Skeletal muscle tissue (tissue), 4 donors: ENCODE measurements around the gene UQCRH. TPM values are rescaled to one million over a fixed set of nuclear protein-coding genes. Genes with fewer than 3 reads are reported as not detected.
"Not testable (repeated sequence)": the region's sequence is repeated elsewhere in the genome, so short reads cannot be mapped to it uniquely, and the experiment has no call there.

Experiments
- H3K27ac ChIP-seq: one replicate; pipeline ENCODE4 v1.7.0; 2013; ENCODE audit warnings: mild to moderate bottlenecking, low read depth, low read length, inconsistent platforms
- H3K27me3 ChIP-seq, 3 donors: one replicate each; pipeline ENCODE4 v1.7.0; 2013; ENCODE audit warnings: low read length in 3 of 3; ENCODE audit not compliant: control insufficient read depth in 3 of 3, insufficient read depth in 3 of 3
- H3K36me3 ChIP-seq, 3 donors: one replicate each; pipeline ENCODE4 v1.7.0; 2013; ENCODE audit warnings: low read length in 3 of 3; ENCODE audit not compliant: control insufficient read depth in 3 of 3, insufficient read depth in 3 of 3
- H3K4me1 ChIP-seq, 3 donors: one replicate each; pipeline ENCODE4 v1.7.0; 2013; ENCODE audit warnings: low read length in 3 of 3, mild to moderate bottlenecking in 3 of 3; ENCODE audit not compliant: control insufficient read depth in 3 of 3, insufficient read depth in 3 of 3
- H3K4me3 ChIP-seq, 3 donors: one replicate each; pipeline ENCODE4 v1.7.0; 2013; ENCODE audit warnings: low read length in 3 of 3
- H3K9ac ChIP-seq, 3 donors: one replicate each; pipeline ENCODE4 v1.7.0; 2013; ENCODE audit warnings: low read length in 3 of 3, mild to moderate bottlenecking in 3 of 3, moderate library complexity in 2 of 3, low read depth in 1 of 3
- H3K9me3 ChIP-seq, 3 donors: one replicate each; pipeline ENCODE4 v1.7.0; 2013; ENCODE audit warnings: low read length in 3 of 3; ENCODE audit not compliant: control insufficient read depth in 3 of 3
- total RNA-seq: library from RNA; depleted of rRNA; stranded (reverse); fragments of >200 nt; gene quantifications from one replicate; pipeline ENCODE4 v1.2.3, GENCODE V29; 2014
- donor health status: Osteomylitis.

UQCRH gene
- total RNA-seq, 1 donor from 2014 or later = 480 TPM

DNA sequence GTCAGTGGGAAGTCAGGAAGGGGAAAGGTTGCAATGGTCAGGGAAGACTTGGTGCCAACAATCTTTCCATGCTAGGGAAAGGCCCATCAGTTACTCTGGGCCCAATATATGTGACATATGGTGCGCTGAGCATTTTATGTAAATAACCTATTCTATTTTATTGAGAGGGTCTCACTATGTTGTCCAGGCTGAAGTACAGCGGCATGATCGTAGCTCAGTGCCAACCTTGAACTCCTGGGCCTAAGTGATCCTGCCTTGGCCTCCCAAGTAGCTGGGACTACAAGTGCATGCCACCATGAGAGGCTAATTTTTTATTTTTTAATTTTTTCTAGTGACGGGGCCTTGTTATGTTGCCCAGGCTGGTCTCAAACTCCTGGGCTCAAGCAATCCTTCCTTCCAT is 6.8 kb downstream of the UQCRH start:
- no peak overlapping the region for H3K9ac ChIP-seq
- peaks cover 6 to 19% (median 8%) of the 10 kb centered on the region in 3 donors for H3K4me1 ChIP-seq
- peaks cover 39 to 40% (median 40%) of the 10 kb centered on the region in 3 donors for H3K36me3 ChIP-seq
- H3K27ac ChIP-seq = no peak overlapping the region
- no peaks in the 10 kb centered on the region for H3K27me3 ChIP-seq
- no peaks in the 10 kb centered on the region for H3K9me3 ChIP-seq
- H3K4me3 ChIP-seq = no peak overlapping the region

DNA sequence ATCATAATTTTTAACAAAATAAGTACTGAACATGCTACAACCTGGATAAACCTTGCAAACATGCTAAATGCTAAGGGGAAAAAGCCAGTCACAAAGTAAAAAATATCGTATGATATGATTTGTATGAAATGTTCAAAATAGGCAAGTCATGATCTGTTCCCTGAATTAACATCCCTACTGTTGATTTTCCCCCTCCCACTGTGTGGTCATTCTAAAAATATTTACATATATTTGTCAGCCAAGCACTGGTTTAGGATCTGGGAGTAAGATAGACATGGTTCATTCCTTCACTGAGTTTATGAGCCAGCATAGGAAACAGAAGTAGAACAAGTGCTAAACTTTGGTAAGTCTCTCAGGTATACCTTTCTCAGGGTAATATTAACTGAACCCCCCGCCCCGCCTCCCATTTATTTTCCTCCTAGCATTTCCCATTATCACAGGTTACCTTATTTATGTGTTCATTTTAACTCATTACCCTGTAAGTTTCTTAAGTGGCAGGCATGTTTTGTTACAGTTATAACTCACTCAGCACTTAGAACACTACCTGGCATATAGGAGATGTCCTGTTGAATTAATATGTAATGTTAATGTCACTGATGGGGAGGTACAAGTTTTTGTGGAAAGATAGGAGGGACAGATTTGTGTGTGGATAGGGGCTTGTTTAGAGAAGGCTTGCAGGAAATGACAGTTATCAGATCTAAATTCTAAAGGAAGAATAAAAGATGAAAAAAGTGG is 12.3 kb downstream of the UQCRH start:
- Histone ChIP-seq H3K27me3 (no peaks in the 10 kb centered on the region), H3K4me3 (no peak overlapping the region), H3K9ac (no peak overlapping the region), H3K36me3 (peaks cover 32 to 39% (median 37%) of the 10 kb centered on the region in 3 donors), H3K27ac (no peak overlapping the region), H3K4me1 (no peaks in the 10 kb centered on the region), H3K9me3 (no peaks in the 10 kb centered on the region)

DNA sequence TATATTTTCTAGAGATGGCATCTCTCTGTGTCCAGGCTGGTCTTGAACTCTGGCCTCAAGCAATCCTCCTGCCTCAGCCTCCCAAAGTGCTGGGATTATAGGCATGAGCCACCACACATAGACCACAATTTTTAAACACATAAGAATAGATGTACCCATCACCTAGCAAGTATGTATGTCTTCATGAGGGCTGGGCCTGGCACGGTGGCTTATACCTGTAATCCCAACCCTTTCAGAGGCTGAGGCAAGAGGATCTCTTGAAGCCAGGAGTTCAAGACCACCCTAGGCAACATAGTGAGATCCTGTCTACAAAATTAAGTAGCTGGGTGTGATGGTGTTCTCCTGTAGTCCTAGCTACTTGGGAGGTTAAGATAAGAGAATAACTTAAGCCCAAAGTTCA is 13.8 kb downstream of the UQCRH start:
- no peak overlapping the region for H3K9ac ChIP-seq
- no peaks in the 10 kb centered on the region for H3K9me3 ChIP-seq
- peaks cover 27 to 32% (median 31%) of the 10 kb centered on the region in 3 donors for H3K36me3 ChIP-seq
- no peaks in the 10 kb centered on the region for H3K27me3 ChIP-seq
- H3K4me3 ChIP-seq = no peak overlapping the region
- H3K4me1 ChIP-seq = no peaks in the 10 kb centered on the region
- H3K27ac ChIP-seq = no peak overlapping the region

DNA sequence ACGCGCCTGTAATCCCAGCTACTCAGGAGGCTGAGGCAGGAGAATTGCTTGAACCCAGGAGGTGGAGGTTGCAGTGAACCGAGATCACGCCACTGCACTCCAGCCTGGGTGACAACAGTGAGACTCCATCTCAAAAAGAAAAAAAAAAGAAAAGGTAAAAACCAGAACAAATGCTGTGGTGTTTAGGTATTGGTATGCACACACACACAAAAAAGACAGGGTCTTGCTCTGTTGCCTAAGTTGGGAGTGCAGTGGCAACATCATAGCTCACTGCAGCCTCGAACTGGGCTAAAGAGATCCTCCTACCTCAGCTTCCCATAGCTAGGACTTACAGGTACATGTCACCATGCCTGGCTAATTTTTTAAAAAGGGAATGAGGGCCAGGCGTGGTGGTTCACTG is 15.8 kb downstream of the UQCRH start:
- H3K36me3 ChIP-seq = peaks cover 12 to 20% (median 20%) of the 10 kb centered on the region in 3 donors
- H3K27me3 ChIP-seq, H3K4me1 ChIP-seq, H3K27ac ChIP-seq, H3K9ac ChIP-seq, H3K4me3 ChIP-seq, H3K9me3 ChIP-seq: not testable (repeated sequence)

DNA sequence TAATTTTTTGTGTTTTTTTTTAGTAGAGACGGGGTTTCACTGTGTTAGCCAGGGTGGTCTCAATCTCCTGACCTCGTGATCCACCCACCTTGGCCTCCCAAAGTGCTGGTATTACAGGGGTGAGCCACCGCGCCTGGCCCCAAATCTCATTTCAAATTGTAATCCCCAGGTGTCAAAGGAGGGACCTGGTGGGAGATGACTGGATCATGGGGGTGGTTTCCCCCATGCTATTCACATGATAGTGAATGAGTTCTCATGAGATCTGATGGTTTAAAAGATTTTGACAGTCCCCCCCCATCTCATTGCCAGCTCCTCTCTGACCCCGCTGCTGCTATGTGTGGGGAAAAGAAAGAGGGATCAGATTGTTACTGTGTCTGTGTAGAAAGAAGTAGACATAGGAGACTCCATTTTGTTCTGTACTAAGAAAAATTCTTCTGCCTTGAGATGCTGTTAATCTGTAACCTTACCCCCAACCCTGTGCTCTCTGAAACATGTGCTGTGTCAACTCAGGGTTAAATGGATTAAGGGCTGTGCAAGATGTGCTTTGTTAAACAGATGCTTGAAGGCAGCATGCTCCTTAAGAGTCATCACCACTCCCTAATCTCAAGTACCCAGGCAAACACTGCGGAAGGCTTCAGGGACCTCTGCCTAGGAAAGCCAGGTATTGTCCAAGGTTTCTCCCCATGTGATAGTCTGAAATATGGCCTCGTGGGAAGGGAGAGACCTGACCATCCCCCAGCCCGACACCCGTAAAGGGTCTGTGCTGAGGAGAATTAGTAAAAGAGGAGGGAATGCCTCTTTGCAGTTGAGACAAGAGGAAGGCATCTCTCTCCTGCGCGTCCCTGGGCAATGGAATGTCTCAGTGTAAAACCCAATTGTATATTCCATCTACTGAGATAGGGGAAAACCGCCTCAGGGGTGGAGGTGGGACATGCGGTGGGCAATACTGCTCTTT is 16.7 kb downstream of the UQCRH start:
- H3K4me3 ChIP-seq, H3K9ac ChIP-seq, H3K4me1 ChIP-seq, H3K9me3 ChIP-seq, H3K27ac ChIP-seq, H3K27me3 ChIP-seq: not testable (repeated sequence)
- H3K36me3 ChIP-seq = peaks cover 7 to 16% (median 13%) of the 10 kb centered on the region in 3 donors

DNA sequence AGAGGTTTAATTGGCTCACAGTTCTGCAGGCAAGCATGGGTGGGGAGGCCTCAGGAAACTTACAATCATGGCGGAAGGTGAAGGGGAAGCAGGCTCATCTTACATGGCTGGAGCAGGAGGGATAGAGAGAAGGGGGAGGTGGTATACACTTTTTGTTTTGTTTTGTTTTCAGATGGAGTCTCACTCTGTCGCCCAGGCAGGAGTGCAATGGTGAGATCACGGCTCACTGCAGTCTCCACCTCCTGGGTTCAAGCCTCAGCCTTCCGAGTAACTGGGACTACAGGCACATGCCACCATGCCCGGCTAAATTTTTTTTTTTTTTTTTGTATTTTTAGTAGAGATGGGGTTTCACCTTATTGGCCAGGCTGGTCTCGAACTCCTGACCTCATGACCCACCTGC is 18.7 kb downstream of the UQCRH start:
- H3K4me1 ChIP-seq, H3K27ac ChIP-seq, H3K27me3 ChIP-seq, H3K4me3 ChIP-seq, H3K36me3 ChIP-seq, H3K9me3 ChIP-seq, H3K9ac ChIP-seq: not testable (repeated sequence)

DNA sequence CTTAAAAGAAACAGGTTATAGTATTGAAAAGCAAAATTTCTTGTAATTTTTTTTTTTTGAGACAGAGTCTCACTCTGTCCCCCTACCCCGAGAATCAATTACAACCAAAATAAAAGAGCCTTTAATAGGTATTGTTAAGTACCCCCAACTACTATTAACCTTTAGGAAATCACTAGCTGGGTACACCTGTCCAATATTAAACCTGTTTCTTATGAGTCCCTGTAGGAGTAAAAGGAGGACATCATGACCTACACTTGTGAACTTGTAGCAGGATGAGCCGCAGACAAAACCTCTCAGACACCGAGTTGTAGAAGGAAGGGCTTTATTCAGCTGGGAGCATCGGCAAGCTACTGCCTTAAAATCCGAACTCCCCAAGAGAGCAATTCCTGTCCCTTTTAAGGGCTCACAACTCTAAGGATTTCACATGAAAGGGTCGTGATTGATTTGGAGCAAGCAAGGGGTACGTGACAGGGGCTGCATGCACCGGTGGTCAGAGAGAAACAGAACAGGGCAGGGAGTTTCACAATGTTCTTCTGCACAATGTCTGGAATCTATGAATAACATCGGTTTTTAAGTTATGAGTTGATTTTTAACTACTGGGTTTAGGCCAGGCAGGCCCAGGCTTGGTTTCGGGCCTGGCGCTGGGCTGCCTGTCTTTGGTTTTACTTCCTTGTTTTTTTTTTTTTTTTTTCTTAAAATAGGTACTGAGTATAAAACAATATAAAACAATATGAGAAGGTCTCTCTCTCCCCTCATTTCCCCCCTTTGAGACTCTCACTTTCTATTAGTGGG is 22.0 kb downstream of the UQCRH start:
- not testable (repeated sequence) for H3K4me3 ChIP-seq, H3K36me3 ChIP-seq, H3K27ac ChIP-seq, H3K9me3 ChIP-seq, H3K9ac ChIP-seq, H3K4me1 ChIP-seq, H3K27me3 ChIP-seq

DNA sequence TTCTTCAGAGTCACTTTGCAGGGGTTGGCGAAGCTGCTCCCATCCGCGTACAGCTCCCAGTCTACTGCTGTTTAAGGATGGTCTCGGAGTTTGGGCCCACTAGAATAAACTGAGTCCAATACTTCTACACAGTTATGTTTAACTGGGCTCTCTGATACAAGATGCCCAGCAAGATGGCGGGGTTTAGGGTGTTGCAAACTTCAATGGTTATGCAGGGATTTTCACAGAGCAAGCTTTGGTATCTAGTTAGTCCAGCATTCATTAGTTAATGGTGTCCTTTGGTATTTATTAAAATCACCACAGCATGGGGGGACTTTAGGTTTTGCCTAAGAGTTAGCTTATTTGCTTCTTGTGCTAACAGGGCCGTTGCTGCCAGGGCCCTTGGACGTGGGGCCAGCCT is 24.7 kb downstream of the UQCRH start:
- H3K9me3 ChIP-seq, H3K36me3 ChIP-seq, H3K9ac ChIP-seq, H3K4me3 ChIP-seq, H3K27ac ChIP-seq, H3K4me1 ChIP-seq, H3K27me3 ChIP-seq: not testable (repeated sequence)

DNA sequence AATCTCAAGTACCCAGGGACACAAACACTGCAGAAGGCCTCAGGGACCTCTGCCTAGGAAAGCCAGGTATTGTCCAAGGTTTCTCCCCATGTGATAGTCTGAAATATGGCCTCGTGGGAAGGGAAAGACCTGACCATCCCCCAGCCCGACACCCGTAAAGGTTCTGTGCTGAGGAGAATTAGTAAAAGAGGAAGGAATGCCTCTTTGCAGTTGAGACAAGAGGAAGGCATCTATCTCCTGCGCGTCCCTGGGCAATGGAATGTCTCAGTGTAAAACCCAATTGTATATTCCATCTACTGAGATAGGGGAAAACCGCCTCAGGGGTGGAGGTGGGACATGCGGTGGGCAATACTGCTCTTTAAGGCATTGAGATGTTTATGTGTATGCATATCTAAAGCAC is 26.3 kb downstream of the UQCRH start:
- H3K27me3 ChIP-seq, H3K4me1 ChIP-seq, H3K4me3 ChIP-seq, H3K9me3 ChIP-seq, H3K9ac ChIP-seq, H3K36me3 ChIP-seq, H3K27ac ChIP-seq: not testable (repeated sequence)

DNA sequence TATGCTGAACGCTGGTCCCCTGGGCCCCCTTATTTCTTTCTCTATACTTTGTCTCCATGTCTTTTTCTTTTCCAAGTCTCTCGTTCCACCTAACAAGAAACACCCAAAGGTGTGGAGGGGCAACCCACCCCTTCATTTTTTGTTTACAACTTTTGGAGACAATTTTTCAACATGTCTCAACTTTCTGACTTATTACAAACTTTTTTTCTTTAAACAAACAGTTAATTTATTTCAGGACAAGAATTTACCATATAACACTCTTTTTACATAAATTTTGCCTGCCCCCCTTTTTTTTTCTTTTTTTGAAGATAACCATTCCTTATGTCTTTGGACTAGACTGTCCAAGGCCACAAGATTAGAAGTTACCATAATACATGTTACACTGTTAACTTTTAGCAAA is 26.9 kb downstream of the UQCRH start:
- H3K9me3 ChIP-seq, H3K9ac ChIP-seq, H3K27ac ChIP-seq, H3K36me3 ChIP-seq, H3K27me3 ChIP-seq, H3K4me3 ChIP-seq, H3K4me1 ChIP-seq: not testable (repeated sequence)
